ENCODE data around the gene USP8. TPM values are rescaled to one million over a fixed set of nuclear protein-coding genes. Genes with fewer than 3 reads are reported as not detected.

USP8 gene
- polyA plus RNA-seq, 3 donors, result 32.1 to 62.4 (median 37.3) TPM

DNA sequence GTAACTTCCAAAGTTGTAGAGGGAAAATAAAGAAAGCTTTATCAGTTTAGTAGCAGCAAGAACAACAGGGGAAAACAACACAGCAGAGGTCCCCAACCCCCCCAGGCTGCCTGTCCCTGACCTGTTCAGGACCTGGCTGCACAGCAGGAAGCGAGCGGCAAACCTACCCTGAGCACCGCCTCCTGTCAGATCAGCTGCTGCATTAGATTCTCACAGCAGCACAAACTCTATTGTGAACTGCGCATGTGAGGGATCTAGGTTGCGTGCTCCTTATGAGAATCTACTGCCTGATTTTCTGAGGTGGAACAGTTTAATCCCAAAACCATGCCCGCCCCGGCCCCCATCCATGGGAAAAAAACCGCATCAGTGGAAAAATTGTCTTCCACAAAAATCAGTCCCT, 81.9 kb downstream of the USP8 start:
- Histone ChIP-seq H3K9me3 (replicated peaks in 1 of 2; ENCODE audit: control insufficient read depth in 1 of 2, insufficient read depth in 1 of 2, low read length in 2 of 2) (no peaks in the 10 kb centered on the region), H3K36me3 (replicated peaks in 1 of 2; ENCODE audit: control insufficient read depth in 1 of 2, insufficient read depth in 2 of 2, low read length in 2 of 2) (peaks cover 25 to 40% of the 10 kb centered on the region in 2 donors), H4K20me1 (ENCODE audit: insufficient read depth, low read length) (no peaks in the 10 kb centered on the region), H3K27me3 (ENCODE audit: control insufficient read depth in 2 of 2, insufficient read depth in 2 of 2, low read length in 2 of 2) (no peaks in the 10 kb centered on the region), H3K9ac (ENCODE audit: insufficient read depth, low read length, poor library complexity, severe bottlenecking) (no peak overlapping the region), H3K4me3 (replicated peaks in 1 of 3; ENCODE audit: low read depth in 2 of 3, low read length in 3 of 3) (no peak overlapping the region), H3K79me2 (ENCODE audit: insufficient read depth, low read length) (no peaks in the 10 kb centered on the region), H3K4me1 (ENCODE audit: control insufficient read depth in 1 of 2, insufficient read depth in 2 of 2, low read length in 2 of 2) (no peaks in the 10 kb centered on the region), H3K27ac (ENCODE audit: low read depth in 1 of 2, low read length in 2 of 2) (no peak overlapping the region), H2AFZ (ENCODE audit: insufficient read depth, low read depth, low read length, poor library complexity, severe bottlenecking) (no peak overlapping the region), H3K4me2 (replicated peaks; ENCODE audit: extremely low read depth, low read length, poor library complexity, severe bottlenecking) (no peak overlapping the region)
- no peak overlapping the region for H3K4me3 Mint-ChIP-seq
- DNase-seq, result no peak
- H3K36me3 Mint-ChIP-seq, result peaks cover 34 to 47% of the 10 kb centered on the region in 2 donors
- H3K9me3 Mint-ChIP-seq, result peaks cover 0 to 3% (median 0%) of the 10 kb centered on the region in 7 donors
- 100% methylated on average over 3 of the region's 8 CpGs for WGBS (ENCODE audit: insufficient coverage)
- no peak overlapping the region for H3K27ac Mint-ChIP-seq
- TF ChIP-seq, protein P1, sequence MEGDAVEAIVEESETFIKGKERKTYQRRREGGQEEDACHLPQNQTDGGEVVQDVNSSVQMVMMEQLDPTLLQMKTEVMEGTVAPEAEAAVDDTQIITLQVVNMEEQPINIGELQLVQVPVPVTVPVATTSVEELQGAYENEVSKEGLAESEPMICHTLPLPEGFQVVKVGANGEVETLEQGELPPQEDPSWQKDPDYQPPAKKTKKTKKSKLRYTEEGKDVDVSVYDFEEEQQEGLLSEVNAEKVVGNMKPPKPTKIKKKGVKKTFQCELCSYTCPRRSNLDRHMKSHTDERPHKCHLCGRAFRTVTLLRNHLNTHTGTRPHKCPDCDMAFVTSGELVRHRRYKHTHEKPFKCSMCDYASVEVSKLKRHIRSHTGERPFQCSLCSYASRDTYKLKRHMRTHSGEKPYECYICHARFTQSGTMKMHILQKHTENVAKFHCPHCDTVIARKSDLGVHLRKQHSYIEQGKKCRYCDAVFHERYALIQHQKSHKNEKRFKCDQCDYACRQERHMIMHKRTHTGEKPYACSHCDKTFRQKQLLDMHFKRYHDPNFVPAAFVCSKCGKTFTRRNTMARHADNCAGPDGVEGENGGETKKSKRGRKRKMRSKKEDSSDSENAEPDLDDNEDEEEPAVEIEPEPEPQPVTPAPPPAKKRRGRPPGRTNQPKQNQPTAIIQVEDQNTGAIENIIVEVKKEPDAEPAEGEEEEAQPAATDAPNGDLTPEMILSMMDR (IDR thresholded peaks at IDR 0.05), result no peak
- intact Hi-C loops (cut with micrococcal nuclease), result no loop called here
- peaks cover 0 to 3% (median 0%) of the 10 kb centered on the region in 3 donors for H3K27me3 Mint-ChIP-seq (ENCODE audit: low read depth in 3 of 3)
- H3K4me1 Mint-ChIP-seq, result no peaks in the 10 kb centered on the region

DNA sequence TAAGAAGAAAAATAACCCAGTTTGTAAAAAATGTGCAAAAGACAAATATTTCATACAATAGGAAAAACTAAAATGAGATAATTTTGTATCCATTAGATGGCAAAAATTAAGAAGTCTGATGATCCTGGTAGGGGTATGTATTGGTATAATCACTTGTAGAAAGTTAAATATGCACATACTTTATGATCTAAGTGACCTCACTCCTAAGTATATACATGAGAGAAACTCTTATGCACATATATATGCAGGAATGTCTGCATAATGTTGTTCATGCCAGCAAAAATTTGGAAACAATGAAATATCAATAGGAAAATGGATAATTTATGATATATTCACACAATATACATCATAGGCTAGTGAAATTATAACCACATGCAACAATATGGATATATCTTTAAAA, 88.8 kb downstream of the USP8 start:
- intact Hi-C loops (cut with micrococcal nuclease), result no loop called here
- no peaks in the 10 kb centered on the region for H3K9me3 ChIP-seq (replicated peaks in 1 of 2; ENCODE audit: control insufficient read depth in 1 of 2, insufficient read depth in 1 of 2, low read length in 2 of 2)
- H3K4me1 ChIP-seq (ENCODE audit: control insufficient read depth in 1 of 2, insufficient read depth in 2 of 2, low read length in 2 of 2), result no peaks in the 10 kb centered on the region
- no peak overlapping the region for H3K4me3 ChIP-seq (replicated peaks in 1 of 3; ENCODE audit: low read depth in 2 of 3, low read length in 3 of 3)
- H3K36me3 ChIP-seq (replicated peaks in 1 of 2; ENCODE audit: control insufficient read depth in 1 of 2, insufficient read depth in 2 of 2, low read length in 2 of 2), result no peaks in the 10 kb centered on the region
- H3K36me3 Mint-ChIP-seq, result peaks cover 4 to 7% of the 10 kb centered on the region in 2 donors
- H3K27ac ChIP-seq (ENCODE audit: low read depth in 1 of 2, low read length in 2 of 2), result no peak overlapping the region
- H3K27me3 ChIP-seq (ENCODE audit: control insufficient read depth in 2 of 2, insufficient read depth in 2 of 2, low read length in 2 of 2), result no peaks in the 10 kb centered on the region
- no peak for DNase-seq
- peaks cover 0 to 4% (median 3%) of the 10 kb centered on the region in 3 donors for H3K27me3 Mint-ChIP-seq (ENCODE audit: low read depth in 3 of 3)
- no peak overlapping the region for H3K4me2 ChIP-seq (replicated peaks; ENCODE audit: extremely low read depth, low read length, poor library complexity, severe bottlenecking)
- H2AFZ ChIP-seq (ENCODE audit: insufficient read depth, low read depth, low read length, poor library complexity, severe bottlenecking), result no peak overlapping the region
- no peaks in the 10 kb centered on the region for H3K4me1 Mint-ChIP-seq
- TF ChIP-seq, protein P1 (IDR thresholded peaks at IDR 0.05), result no peak
- peaks cover 0 to 15% (median 5%) of the 10 kb centered on the region in 7 donors for H3K9me3 Mint-ChIP-seq
- no peak overlapping the region for H3K9ac ChIP-seq (ENCODE audit: insufficient read depth, low read length, poor library complexity, severe bottlenecking)
- H3K4me3 Mint-ChIP-seq, result no peak overlapping the region
- no peaks in the 10 kb centered on the region for H3K79me2 ChIP-seq (ENCODE audit: insufficient read depth, low read length)
- H3K27ac Mint-ChIP-seq, result no peak overlapping the region
- H4K20me1 ChIP-seq (ENCODE audit: insufficient read depth, low read length), result no peaks in the 10 kb centered on the region

All from CD14-positive monocyte (primary cell).